G401 (cell line): ENCODE results near the gene LLGL1. TPM values are rescaled to one million over a fixed set of nuclear protein-coding genes. Genes with fewer than 3 reads are reported as not detected.
A peak's percentile ranks its signal among the peaks of the same experiment; 100 is the strongest.
"Not testable (repeated sequence)": the region's sequence is repeated elsewhere in the genome, so short reads cannot be mapped to it uniquely, and the experiment has no call there.

Source experiments
- DNase-seq: peaks from one replicate; pipeline ENCODE4 v3.0.0-alpha.2; 2015; ENCODE audit warnings: low spot score
- in situ Hi-C: cut with HindIII; loops from 2 replicates; pipeline ENCODE4 v1.10.0; 2016; ENCODE audit warnings: low sequenced_read_pairs, mixed read lengths
- total RNA-seq: library from RNA; depleted of rRNA; stranded (reverse); fragments of >200 nt; shearing (Covaris generic); gene quantifications from 2 replicates; pipeline ENCODE4 v1.2.3, GENCODE V29; 2014

Gene LLGL1
- total RNA-seq, 1 experiment from 2014 or later = 74.6 TPM

DNA sequence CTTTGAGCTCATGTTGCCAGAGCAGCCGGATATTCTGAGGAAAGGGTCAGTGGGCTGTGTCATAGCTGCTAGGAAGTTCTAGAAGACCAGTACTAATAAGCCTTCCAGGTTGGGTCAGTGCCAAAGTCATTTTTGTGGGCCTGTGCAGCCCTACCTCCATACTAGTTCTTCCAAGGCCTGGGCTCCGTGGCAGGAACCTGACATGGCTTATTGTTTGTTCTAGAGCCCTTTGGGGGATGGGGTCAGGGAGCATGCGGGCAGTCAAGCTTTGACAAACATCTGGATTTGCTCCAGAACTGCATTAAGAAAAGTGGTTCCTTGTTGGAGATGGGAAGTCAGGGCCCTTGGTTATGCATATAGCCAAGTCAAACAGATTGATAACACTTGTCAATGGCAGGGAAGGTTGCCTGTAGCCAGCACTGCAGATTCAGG is 34.2 kb upstream of the LLGL1 start:
- DNase-seq = no peak

DNA sequence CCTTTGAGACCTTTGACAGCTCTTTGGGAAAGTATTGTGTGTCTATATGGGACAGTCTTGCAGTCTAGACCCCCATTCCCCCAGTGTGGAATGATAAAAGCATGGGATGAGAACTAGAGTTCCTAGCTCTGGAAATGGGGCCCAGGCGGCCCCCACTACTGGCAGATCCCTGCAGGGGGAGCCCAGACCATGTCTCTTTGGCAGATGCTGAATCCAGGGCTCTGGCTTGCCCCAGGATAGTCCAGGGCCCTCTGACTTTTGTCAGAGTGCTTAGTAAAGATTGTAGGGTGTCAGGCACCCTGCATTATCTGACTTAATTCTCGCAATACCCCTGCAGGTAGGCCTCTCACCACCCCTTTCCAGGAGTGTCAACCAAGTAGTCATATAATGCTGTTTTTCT is 33.5 kb upstream of the LLGL1 start:
- DNase-seq = no peak
- in situ Hi-C loops = no loop called here

More for the DNA sequence above, 34.2 kb upstream of the LLGL1 start:
- in situ Hi-C loops = no loop called here

DNA sequence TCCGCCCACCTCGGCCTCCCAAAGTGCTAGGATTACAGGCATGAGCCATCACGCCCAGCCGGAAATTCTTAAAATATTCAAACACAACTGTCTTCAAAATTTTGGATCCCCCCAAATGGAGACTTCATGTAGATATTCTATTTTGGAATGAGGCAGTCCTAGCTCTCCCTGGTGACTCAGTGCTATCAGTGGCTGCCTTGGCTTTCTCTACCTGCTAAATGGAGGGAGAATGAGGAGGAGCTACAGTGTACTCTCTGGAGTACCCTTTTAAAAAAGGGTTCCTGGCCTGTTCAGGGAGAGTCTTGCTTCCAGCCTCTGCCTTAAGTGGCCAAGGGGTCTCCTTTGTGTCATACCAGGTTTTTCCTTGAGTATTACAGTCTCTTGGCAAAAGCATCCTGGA is 31.0 kb upstream of the LLGL1 start:
- DNase-seq = no peak
- in situ Hi-C loops = no loop called here

DNA sequence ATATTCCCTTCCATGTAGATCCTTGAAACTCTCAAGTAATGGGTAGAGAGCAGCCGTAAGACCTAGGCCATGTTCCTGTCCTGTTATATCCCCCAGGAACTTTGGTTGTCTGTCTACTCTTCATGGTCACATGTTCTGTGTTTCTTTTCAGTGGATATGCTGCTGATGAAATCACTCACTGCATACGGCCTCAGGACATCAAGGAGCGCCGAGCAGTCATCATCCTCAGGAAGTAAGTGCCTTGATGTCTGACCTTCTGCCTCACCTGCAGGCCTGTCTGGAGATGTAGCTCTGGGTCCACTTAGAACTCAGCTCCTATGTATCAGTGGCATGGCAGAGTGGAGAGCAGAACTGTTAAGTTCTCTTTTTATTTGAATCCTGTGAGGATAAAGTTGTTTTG is 30.6 kb upstream of the LLGL1 start:
- in situ Hi-C loops = no loop called here

DNA sequence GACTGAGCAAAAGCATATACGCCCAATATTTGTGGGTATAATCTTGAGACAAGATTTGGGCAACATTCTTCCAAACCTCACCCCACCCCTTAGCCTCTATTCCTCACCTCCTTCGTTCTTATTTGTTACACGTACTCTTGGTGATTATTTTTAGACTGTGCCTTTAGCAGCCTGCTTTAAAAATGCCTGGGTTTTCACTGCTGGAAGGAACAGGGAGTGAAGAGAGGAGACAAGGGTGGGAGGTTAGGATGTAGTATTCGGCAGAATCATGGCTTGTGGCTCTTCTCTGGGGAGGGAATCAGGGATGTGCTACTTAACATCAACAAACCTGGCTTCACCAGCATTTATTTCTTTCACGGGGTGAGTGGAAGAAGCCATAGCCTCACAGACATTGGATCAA is 30.2 kb upstream of the LLGL1 start:
- DNase-seq = no peak
- in situ Hi-C loops = no loop called here

More for the DNA sequence above, 30.6 kb upstream of the LLGL1 start:
- DNase-seq = no peak

DNA sequence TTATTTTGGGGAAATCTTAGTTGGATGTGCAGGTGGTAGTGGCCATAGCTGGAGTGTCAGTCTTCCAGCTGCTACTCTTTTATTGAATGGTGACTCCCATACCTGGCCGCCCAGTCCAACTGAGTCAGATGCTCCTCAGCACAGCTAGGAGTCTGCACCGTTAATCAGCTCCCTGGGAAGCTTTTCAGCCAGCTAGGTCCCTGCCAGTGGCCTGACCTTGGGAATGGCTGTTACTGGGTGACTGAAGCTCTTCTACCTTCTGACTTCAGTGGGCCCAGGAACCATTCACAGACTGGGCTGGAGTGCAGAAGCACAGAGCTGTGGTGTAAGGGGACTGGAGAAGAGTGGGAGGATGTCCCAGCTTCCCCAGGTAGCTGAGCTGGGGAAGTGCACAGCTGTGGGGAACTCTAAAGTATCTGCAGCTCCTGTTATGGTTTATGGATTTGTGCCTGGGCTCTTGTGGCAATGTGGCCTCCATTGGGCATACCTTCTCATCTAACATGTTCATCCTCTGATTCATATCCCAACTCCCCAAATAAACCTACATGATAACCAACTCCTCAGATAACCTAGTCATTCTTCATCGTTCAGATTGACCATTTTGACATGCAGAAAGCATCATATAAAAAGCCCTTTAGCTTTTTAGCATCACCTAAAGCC is 27.8 kb upstream of the LLGL1 start:
- in situ Hi-C loops = no loop called here
- DNase-seq = no peak

DNA sequence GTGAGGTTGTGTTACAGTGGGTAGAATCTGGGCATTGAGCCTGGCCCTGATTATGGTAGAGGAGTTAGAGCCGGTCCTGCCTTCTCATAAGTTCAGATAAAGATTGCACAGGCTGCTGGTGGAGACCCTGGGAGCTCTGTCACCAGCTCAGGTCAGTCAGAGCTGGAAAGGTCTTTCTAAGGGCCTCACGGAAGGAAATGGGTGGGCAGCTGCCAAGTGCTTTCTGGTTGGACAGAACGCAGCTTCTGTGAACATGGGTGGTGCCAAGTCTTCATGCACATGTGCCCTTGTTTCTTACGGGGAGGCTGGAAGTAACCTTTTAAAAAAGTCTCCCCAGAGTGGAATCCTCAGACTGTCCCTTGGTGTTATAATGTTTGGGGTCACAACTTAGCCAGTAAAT is 26.9 kb upstream of the LLGL1 start:
- in situ Hi-C loops = no loop called here
- no peak for DNase-seq

DNA sequence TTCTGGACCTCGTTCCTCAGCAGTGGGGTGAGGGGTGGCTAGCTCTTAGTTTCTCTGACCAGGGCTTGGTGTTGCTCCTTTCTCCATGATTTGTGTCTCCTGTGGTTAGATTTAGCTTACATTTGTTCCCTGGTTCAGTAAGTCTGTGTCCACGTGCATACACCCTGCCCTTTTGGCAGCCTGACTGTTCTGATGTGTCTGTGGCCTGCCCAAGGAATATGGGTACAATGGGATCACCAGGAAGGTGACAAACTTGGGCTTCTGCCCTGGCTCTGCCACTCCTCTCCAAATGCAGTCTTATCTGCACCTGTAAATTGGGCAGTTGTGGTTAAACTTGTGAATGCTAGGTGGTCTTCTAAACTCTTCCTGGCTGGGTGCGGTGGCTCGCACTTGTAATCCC is 24.3 kb upstream of the LLGL1 start:
- DNase-seq = no peak
- in situ Hi-C loops = no loop called here

DNA sequence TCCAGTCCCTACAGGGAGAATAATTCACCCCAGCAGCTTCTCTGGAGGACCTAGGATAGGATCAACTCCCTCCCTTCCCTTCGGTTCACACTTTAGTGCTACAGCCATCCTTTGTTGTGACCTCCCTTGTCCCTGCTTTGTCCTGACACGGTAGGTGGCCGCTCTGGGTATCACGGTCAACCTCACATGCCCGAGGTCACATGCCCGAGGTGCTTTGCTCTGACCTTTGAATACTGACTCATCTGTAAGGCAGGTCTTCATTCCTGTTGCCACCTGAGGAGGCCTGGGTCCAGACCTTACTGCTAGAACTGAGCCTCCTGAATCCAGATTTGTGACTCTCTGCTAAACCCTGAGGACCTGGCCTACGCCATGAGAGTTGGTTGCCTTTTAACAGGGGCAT is 22.1 kb upstream of the LLGL1 start:
- in situ Hi-C loops = no loop called here
- no peak for DNase-seq

DNA sequence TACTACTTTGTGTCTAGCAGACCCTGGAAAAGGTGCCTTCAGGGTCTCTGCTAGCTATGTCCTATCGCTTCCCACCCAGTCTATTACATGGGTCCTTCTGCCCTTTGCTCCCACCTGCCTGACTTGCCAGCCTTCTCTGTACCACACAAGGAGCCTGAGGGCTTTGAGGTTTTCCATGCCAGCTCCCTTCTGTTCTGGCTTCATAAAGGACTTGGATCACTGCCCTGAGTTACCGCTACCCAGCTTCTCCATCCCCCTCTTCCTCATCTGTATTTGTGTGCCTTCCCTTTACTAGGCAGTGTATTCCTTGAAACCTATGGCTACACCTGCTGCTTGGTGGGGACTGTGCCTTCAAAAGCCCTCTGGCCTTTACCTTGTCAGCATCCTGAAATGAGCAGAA is 19.6 kb upstream of the LLGL1 start:
- DNase-seq = peak; percentile 60

DNA sequence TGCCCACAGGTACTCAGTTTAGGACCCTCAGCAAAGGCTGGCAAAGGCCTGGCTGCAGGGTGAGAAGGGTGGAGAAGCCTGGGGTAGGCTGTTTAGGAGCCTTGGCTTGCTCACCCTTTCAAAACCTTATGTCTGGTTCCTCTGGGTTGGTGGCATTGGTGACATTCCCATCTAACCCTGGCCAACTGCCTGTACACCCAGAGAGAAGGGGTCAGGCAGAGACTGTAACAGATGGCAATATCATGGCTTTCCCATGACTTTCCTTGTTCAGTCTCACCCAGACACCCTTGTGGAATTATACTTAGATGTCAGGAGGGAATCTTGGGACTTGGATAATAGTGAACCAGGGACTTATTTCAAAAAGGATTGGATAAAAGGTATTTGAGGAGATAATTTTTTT is 18.5 kb upstream of the LLGL1 start:
- peak; percentile 62 for DNase-seq
- in situ Hi-C loops = no loop called here

More for the DNA sequence above, 19.6 kb upstream of the LLGL1 start:
- in situ Hi-C loops = no loop called here

DNA sequence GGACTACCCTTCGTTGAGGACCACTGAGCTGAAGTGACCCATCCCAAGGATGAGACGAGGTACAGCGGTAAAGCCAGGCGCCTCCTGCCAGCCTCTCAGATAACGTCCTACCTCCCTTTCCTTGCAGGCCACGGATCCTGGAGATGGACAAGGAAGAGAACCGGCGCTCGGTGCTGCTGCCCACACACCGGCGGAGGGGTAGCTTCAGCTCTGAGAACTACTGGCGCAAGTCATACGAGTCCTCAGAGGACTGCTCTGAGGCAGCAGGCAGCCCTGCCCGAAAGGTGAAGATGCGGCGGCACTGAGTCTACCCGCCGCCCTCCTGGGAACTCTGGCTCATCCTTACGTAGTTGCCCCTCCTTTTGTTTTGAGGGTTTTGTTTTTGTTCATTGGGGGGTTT is 17.3 kb upstream of the LLGL1 start:
- no peak for DNase-seq
- in situ Hi-C loops = no loop called here

DNA sequence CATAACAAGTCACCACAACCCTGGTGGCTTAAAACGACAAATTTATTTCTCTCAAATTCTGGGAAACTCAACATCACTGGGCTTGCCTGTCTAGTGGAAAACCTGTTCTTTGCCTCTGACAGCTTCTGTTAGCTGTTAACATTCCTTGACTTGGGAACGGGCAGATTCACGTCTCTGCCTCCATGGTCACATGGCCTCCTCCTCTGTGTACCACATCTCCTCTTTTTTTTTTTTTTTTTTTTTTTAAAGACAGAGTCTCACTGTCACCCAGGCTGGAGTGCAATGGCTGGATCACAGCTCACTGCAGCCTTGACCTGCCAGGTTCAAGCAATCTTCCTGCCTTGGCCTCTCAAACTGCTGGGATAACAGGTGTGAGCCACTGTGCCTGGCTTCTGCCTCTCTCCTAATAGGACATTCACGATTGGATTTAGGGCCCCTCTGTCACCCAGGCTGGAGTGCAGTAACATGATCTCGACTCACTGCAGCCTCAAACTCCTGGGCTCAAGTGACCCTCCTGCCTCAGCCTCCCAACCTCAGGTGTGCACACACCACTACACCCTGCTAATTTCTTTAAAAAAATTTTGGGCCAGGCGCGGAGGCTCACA is 11.7 kb upstream of the LLGL1 start:
- in situ Hi-C loops = no loop called here
- no peak for DNase-seq

DNA sequence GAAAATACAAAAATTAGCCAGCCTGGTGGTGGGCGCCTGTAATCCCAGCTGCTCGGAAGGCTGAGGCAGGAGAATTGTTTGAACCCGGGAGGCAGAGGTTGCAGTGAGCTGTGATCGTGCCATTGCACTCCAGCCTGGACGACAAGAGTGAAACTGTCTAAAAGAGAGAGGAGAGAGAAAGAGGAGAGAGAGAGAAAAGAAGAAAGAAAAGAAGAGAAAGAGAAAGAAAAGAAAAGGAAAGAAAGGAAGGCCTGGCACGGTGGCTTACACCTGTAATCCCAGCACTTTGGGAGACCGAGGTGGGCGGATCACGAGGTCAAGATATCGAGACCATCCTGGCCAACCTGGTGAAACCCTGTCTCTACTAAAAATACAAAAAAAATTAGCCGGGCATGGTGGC is 8.5 kb upstream of the LLGL1 start:
- DNase-seq, in situ Hi-C loops: not testable (repeated sequence)

DNA sequence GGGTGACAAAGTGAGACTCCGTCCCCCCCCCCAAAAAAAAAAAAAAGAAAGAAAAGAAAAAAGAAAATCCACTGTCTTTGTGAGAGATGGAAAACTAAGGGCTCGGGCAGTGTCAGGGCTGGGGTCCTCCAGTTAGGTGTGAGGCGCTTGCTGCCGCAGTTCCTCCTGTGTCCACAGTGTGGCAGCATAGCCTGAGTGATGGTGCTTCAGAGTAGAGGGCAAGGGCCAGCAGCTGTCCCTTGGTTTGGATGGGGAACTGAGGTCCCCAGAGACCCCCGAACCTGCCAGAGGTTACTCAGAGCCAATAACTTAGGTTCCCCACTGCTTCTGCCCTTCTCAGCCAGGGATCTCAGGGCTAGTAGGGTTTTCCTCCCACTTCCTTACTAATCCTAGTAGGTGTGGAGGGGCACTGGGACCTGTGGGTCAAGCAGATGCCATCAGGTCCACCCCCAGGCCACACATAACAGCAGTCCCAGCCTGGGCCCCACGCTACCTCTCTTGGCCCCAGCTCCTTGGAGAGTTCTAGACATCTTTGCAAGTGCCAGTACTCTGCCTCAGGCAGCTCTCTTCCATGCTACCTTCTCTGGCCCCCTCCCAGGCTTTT is 7.9 kb upstream of the LLGL1 start:
- peak; percentile 68 for DNase-seq
- in situ Hi-C loops = no loop called here

DNA sequence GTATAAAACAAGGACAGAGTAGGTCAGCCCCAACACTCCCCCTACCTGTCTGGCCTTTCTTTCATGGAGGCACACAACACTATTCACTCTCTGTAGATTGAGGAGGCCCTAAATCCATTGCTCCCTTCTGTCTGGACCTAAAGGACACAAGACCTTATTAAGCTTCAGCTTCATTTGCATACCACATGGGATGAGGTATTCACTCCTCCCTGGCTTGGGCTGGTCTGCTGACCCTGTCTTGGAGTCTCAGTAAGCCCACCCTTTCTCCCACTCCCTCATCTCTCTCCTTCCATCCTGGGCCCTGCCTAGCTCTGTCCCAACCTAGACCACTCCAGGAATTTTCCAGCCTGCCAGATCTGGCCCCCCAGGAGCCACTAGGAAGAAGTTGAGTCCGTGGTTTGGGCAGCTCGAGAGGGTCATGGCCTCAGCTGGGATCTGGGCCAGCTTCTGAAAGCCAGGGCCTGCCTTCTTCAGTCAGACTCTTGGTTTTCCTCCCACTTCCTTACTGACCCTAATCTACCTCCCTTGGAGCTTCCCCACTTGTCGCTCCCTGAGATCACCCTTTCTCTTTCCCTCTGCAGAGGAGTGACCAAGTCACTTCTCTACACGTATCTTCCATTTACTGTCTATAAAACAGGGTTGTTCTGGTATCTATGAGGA is 6.5 kb upstream of the LLGL1 start:
- DNase-seq = no peak
- in situ Hi-C loops = no loop called here

DNA sequence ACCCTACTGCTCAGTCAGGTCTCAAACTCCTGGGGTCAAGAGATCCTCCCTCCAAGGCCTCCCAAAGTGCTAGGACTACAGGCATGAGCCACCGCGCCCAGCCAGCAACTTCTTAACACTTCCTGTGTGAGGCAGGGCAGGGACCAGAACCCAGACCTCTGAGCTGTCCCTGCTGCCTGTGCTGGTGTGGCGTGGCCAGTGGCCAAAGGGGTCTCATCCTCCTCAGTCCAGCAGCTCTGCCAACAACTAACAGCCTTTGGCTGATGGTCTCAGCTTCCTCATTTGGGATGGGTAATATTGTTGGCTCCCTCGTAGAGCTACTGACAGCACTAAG is 1.4 kb upstream of the LLGL1 start:
- DNase-seq = no peak
- in situ Hi-C loops = no loop called here

DNA sequence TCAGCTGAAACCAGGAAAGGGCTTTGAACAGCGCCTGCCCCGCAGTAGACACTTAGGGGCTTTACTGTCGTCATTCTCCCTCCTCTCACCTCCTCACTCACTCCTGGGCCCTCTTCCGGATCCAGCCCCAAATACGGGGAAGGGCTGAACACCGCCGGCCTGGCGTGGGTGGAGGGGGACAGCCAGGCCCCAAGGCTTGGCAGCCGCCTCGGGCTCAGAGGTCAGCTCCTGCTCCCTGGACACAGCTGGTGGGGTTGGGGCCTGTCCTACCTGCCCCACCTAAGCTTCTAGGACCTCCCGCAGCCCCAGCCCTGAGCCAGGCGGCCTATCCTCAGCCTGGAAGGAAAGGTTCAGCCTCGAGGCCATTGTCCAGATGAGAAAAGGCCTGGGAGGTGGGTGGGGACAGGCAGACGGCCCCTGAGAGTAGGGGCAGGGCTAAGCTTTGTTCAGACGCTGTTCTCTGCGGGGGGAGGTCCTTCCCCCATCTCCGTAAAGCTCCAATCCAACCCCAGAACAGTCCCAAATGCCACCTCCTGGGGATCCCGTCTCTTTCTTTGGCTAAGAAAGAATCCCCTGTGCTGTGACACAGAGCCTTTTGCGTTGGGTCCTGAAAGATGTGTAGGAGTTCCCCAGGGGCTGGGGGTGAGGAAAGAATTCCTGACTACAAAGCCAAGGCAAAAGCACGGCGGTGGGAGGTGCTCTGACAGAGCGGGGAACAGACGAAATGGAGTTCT is 881 bp upstream of the LLGL1 start:
- peak; percentile 35 for DNase-seq
- in situ Hi-C loops = no loop called here

DNA sequence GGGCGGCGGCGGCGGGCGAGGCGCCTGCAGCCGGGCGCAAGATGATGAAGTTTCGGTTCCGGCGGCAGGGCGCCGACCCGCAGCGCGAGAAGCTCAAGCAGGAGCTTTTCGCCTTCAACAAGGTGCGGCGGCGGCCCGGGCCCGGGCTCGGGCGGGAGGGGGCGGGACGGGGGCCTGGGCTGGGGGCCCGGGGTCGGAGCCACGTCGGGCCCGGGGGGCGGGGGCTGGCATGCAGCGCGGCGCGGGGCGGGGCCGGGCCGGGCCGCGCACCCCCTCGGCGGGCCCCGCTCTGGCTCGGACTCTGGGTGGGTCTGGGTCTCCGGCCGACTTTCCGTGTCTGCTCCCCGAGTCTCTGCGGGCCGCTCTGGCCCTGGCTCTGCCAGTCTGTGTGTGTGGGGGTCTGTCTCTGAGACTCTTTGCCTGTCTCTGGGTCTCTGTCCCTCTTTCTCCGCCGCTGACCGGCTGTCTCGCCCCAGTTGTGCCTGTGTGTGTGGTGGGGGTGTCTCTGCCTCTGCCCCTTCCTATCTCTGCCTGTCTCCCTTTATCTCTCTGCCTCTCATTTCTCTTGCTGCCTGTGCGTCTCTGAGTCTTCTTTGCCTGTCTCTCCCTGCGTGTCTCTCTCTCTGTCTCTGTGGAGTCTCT is 328 bp downstream of the LLGL1 start:
- DNase-seq = no peak
- in situ Hi-C loops = no loop called here
